Activated CD8-positive, alpha-beta T cell treated with anti-CD3 and anti-CD28 coated beads, Interleukin-2, amount 10 ng/mL, durations not matched to agents 7 days and 5 days (primary cell): ENCODE data around the gene CIDEC. TPM values are rescaled to one million over a fixed set of nuclear protein-coding genes. Genes with fewer than 3 reads are reported as not detected.

Source experiments
- ATAC-seq: fragments of 150-1000 bp; cut with Tn5 transposase; one replicate; pipeline ENCODE4 v1.10.0; 2021; ENCODE audit warnings: moderate library complexity
- CTCF ChIA-PET: fragments of 350-600 bp; sonication (Branson Sonifier 250); formaldehyde crosslinking; loops from one replicate; lab custom pipeline; 2021; ENCODE audit warnings: antibody characterized with exemption; lab: Charles Lee
- POLR2A ChIA-PET: fragments of 350-600 bp; sonication (Branson Sonifier 250); formaldehyde crosslinking; loops from one replicate; lab custom pipeline; 2021; ENCODE audit warnings: antibody characterized with exemption; lab: Charles Lee
- DNase-seq: peaks from one replicate; pipeline ENCODE4 v3.0.0-alpha.2; 2020
- H3K27ac Mint-ChIP-seq: one replicate; pipeline ENCODE4 v1.8.0; 2021; ENCODE audit warnings: mild to moderate bottlenecking, mixed read lengths
- H3K27me3 Mint-ChIP-seq: one replicate; pipeline ENCODE4 v1.8.0; 2021; ENCODE audit warnings: low read depth, mixed read lengths
- H3K36me3 Mint-ChIP-seq: one replicate; pipeline ENCODE4 v1.8.0; 2021; ENCODE audit warnings: low read depth, mixed read lengths
- H3K4me1 Mint-ChIP-seq: one replicate; pipeline ENCODE4 v1.8.0; 2021; ENCODE audit warnings: low read depth, mixed read lengths
- H3K4me3 Mint-ChIP-seq: one replicate; pipeline ENCODE4 v1.8.0; 2021; ENCODE audit warnings: mild to moderate bottlenecking, mixed read lengths
- H3K9me3 Mint-ChIP-seq: one replicate; pipeline ENCODE4 v1.8.0; 2022; ENCODE audit warnings: mixed read lengths; ENCODE audit not compliant: insufficient read depth
- total RNA-seq, 2 experiments: library from RNA; stranded (reverse); gene quantifications; one replicate each; pipeline ENCODE4 v1.2.3, GENCODE V29; 2021

CIDEC gene, protein sequence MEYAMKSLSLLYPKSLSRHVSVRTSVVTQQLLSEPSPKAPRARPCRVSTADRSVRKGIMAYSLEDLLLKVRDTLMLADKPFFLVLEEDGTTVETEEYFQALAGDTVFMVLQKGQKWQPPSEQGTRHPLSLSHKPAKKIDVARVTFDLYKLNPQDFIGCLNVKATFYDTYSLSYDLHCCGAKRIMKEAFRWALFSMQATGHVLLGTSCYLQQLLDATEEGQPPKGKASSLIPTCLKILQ
- total RNA-seq = not detected

DNA sequence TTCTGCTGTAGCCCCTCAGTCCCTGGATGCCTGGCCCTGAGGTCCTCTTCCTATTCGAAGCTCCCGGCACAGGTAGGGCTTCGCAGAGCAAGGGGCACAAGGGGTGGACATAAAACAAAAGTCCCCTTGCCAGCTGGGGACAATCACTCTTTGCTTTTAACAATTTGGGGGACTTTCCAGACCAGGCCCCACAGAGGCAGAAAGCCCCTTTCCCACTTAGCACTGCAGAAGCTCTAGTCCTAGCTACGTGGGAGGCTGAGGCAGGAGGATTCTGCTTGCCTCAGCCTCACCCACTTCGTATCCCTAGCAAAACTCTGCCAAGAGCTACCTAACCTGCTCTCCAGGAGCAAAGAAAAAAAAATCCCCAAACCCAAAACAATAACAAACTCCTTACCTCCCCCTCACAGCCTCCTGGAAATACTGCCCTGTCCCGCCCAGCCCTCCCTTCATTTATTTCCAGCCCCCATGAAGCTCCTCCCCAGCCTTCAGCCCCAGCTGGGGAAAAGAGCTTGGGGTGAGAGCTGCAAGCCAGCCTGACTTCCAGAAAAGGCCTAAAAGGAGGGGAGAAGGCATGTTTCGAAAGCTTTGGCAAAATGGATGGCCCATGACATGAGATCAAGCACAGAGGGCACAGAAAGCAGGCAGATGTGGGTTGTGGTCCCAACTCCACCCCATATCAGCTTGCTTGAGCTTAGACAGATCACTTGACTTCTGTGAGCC, at the start of gene CIDEC:
TSS of gene CIDEC (minus strand) at position 424 of the 720 bp plus-strand sequence. CDS start 1,767 bp downstream, outside the sequence.
- Mint-ChIP-seq H3K4me1 (no peaks in the 10 kb centered on the region), H3K36me3 (no peaks in the 10 kb centered on the region), H3K4me3 (no peak within 1 kb of the TSS), H3K27ac (no peak within 1 kb of the TSS), H3K27me3 (peaks cover 11% of the 10 kb centered on the region), H3K9me3 (no peaks in the 10 kb centered on the region)
- POLR2A ChIA-PET = interaction anchor here (1.4 kb wide), 1 partner anchor 10 kb away, joined by 8 read pairs; the partner anchor contains the start of gene JAGN1
- CTCF ChIA-PET = no interaction called here
- DNase-seq = no peak
- ATAC-seq = no peak

DNA sequence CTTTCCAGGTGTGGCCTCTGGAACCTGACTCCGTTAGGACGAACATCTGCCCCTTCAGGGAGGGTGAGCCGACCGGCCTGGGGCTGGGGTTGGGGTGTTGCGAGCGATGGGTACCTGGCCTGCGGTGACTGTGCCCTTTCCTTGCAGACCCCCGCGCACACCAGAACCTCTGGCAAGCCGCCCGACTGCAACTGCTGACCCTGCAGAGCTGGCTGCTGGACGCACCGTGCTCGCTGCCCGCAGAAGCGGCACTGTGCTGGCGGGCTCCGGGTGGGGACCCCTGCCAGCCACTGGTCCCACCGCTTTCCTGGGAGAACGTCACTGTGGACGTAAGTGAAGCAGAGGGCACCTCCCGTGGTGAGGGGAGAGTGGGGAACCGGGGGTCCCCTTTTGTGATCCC, 48.1 kb upstream of the CIDEC start:
- ChIA-PET POLR2A (no interaction called here), CTCF (no interaction called here)
- Mint-ChIP-seq H3K4me1 (peaks cover 12% of the 10 kb centered on the region), H3K9me3 (no peaks in the 10 kb centered on the region), H3K36me3 (no peaks in the 10 kb centered on the region), H3K27me3 (peaks cover 9% of the 10 kb centered on the region), H3K4me3 (no peak overlapping the region), H3K27ac (no peak overlapping the region)
- ATAC-seq = no peak
- no peak for DNase-seq

DNA sequence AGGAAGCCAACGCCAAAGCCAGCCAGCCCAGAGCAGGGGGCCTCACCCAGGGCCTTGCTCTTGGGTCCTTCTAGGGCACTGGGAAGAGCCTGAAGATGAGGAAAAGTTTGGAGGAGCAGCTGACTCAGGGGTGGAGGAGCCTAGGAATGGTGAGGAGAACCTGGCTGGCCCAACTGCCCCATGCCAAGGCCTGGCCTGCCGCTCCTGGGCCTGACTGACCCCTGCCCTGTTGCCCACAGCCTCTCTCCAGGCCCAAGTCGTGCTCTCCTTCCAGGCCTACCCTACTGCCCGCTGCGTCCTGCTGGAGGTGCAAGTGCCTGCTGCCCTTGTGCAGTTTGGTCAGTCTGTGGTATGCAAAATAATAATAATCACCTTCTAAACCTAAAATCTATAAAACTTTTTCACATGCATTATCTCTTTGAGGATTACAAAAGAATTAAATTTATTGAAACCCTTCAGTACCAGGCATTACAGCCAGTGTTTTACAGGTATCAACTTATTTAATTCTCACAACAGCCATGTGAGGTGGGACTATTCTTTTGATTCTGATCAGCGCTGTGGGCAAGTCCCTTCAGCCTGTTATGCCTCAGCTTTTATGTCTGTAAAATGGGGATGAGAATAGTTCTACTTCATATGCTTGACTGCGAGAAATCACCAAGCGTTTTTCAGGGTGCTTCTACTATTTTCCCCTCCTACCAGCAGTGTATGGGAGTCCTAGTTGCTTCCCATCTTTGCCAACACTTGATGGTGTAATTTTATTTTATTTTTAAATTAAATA, 38.4 kb upstream of the CIDEC start:
- H3K4me3 Mint-ChIP-seq = no peak overlapping the region

DNA sequence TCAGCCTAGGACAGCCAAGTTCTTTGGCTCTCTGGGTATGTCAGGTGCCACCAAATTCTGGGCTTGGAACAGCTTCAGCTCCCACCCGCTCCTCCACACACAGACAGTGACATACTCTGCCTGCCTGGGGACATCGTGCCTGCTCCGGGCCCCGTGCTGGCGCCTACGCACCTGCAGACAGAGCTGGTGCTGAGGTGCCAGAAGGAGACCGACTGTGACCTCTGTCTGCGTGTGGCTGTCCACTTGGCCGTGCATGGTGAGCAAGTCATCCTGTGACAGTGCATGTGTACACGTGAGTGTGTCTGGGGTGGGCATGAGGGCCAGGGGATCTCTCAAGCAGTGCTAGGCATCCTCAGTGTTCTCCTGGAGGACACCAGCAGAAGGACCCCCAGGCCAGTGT, 37.8 kb upstream of the CIDEC start:
- no peak overlapping the region for H3K27ac Mint-ChIP-seq
- ATAC-seq (no peak), DNase-seq (no peak)
- POLR2A ChIA-PET = no interaction called here
- CTCF ChIA-PET = no interaction called here
- H3K9me3 Mint-ChIP-seq = no peaks in the 10 kb centered on the region
- H3K4me1 Mint-ChIP-seq = peaks cover 11% of the 10 kb centered on the region
- no peak overlapping the region for H3K4me3 Mint-ChIP-seq
- peaks cover 3% of the 10 kb centered on the region for H3K27me3 Mint-ChIP-seq
- no peaks in the 10 kb centered on the region for H3K36me3 Mint-ChIP-seq

More for the DNA sequence above, 38.4 kb upstream of the CIDEC start:
- ChIA-PET CTCF (no interaction called here), POLR2A (no interaction called here)
- peaks cover 11% of the 10 kb centered on the region for H3K4me1 Mint-ChIP-seq
- ATAC-seq = no peak
- no peaks in the 10 kb centered on the region for H3K36me3 Mint-ChIP-seq
- peaks cover 3% of the 10 kb centered on the region for H3K27me3 Mint-ChIP-seq
- H3K9me3 Mint-ChIP-seq = no peaks in the 10 kb centered on the region
- no peak overlapping the region for H3K27ac Mint-ChIP-seq
- no peak for DNase-seq

DNA sequence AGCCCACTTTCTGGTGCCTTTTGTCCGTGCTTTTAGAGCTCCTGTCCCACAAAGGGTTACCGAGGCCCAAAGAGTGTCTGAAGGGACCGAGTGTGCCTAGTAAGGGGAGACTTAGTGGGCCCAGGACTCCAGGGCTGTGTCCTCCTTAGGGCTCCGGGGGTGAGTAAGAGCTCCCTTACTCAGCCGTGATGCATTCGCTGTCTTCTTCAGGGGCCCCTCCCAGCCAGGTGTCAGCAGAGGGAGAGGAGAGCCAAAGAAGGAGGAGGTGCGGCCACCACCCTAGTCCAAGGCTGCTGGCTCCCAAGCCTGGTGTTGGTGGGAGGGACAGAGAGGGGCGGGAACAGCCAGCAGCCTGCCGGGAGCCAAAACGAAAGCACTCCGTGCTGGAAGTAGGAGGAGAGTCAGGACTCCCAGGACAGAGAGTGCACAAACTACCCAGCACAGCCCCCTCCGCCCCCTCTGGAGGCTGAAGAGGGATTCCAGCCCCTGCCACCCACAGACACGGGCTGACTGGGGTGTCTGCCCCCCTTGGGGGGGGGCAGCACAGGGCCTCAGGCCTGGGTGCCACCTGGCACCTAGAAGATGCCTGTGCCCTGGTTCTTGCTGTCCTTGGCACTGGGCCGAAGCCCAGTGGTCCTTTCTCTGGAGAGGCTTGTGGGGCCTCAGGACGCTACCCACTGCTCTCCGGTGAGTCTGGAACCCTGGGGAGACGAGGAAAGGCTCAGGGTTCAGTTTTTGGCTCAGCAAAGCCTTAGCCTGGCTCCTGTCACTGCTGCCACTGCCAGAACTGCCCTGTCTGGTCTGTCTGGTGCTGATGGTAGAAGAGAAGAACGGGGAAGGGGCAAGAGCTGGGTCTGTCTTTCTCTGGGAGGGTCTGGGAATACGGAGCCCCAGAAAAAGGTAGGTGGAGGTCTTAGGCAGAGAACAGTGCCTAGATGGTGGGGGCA, 37.0 kb upstream of the CIDEC start, which contains the start of gene IL17RC:
TSS of gene IL17RC (plus strand) at position 365 of the 947 bp plus-strand sequence. CDS start at position 583, 218 bp downstream.
- DNase-seq = no peak
- Mint-ChIP-seq H3K9me3 (no peaks in the 10 kb centered on the region), H3K4me1 (peaks cover 17% of the 10 kb centered on the region), H3K27ac (no peak within 1 kb of the TSS), H3K27me3 (peaks cover 3% of the 10 kb centered on the region), H3K36me3 (no peaks in the 10 kb centered on the region), H3K4me3 (peak within 1 kb of the TSS; percentile 64)
- ChIA-PET CTCF (interaction anchor here (1.0 to 1.8 kb wide), 3 partner anchors 15 to 68 kb away, joined by 3 to 8 read pairs (median 3); no protein-coding TSS in a partner anchor), POLR2A (interaction anchor here (2.1 kb wide), 1 partner anchor 15 kb away, joined by 11 read pairs; the partner anchor contains the start of gene IL17RE)
- peak; percentile 39 for ATAC-seq

DNA sequence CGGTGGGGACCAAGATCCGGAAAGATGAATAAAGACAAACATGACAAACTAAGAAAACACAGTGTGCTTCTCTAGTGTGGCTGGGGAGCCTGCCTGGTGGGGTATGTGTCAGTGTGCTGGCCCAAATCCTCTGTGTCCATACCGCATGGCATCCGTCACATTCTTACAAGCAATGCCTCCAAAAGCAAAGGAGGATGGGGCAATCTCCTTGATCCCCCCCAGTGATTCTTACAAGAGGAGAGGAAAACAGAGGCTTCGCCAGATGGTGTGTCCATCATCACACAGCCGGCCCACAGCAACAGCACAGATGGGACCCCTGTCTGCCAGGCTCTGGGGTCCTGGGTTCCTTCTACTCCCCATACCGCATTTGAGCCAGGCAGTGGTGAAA, 36.3 kb upstream of the CIDEC start:
- Mint-ChIP-seq H3K36me3 (no peaks in the 10 kb centered on the region), H3K9me3 (no peaks in the 10 kb centered on the region), H3K4me1 (peaks cover 20% of the 10 kb centered on the region), H3K4me3 (peak overlapping the region; percentile 50), H3K27me3 (peaks cover 6% of the 10 kb centered on the region), H3K27ac (no peak overlapping the region)
- POLR2A ChIA-PET = interaction anchor here (0.9 to 2.1 kb wide), 2 partner anchors 14 to 17 kb away, joined by 5 to 11 read pairs; partner anchors contain the start of gene IL17RE
- DNase-seq (no peak), ATAC-seq (no peak)
- CTCF ChIA-PET = interaction anchor here (1.0 to 1.8 kb wide), 3 partner anchors 15 to 67 kb away, joined by 3 to 8 read pairs (median 3); no protein-coding TSS in a partner anchor

DNA sequence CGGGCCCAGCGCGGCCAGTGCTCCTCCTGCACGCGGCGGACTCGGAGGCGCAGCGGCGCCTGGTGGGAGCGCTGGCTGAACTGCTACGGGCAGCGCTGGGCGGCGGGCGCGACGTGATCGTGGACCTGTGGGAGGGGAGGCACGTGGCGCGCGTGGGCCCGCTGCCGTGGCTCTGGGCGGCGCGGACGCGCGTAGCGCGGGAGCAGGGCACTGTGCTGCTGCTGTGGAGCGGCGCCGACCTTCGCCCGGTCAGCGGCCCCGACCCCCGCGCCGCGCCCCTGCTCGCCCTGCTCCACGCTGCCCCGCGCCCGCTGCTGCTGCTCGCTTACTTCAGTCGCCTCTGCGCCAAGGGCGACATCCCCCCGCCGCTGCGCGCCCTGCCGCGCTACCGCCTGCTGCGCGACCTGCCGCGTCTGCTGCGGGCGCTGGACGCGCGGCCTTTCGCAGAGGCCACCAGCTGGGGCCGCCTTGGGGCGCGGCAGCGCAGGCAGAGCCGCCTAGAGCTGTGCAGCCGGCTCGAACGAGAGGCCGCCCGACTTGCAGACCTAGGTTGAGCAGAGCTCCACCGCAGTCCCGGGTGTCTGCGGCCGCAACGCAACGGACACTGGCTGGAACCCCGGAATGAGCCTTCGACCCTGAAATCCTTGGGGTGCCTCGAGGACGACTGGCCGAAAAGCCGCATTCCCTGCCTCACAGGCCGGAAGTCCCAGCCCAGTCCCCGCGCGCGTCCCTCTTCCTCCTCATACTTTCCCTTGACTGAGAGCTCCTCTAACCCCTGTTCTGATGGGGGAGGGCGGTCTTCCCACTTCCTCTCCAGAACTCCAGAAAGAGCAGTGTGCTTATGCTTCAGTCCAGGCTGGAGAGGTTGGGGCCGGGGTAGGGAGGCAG, 35.4 kb upstream of the CIDEC start:
- Mint-ChIP-seq H3K9me3 (no peaks in the 10 kb centered on the region), H3K27ac (no peak overlapping the region), H3K36me3 (no peaks in the 10 kb centered on the region), H3K27me3 (peaks cover 6% of the 10 kb centered on the region), H3K4me1 (peaks cover 20% of the 10 kb centered on the region), H3K4me3 (peak overlapping the region; percentile 64)
- CTCF ChIA-PET = interaction anchor here (1.0 to 1.8 kb wide), 3 partner anchors 16 to 66 kb away, joined by 3 to 8 read pairs (median 3); no protein-coding TSS in a partner anchor
- peak; percentile 61 for ATAC-seq
- DNase-seq = peak; percentile 36
- POLR2A ChIA-PET = interaction anchor here (0.9 to 2.1 kb wide), 2 partner anchors 13 to 17 kb away, joined by 5 to 11 read pairs; partner anchors contain the start of gene IL17RE

DNA sequence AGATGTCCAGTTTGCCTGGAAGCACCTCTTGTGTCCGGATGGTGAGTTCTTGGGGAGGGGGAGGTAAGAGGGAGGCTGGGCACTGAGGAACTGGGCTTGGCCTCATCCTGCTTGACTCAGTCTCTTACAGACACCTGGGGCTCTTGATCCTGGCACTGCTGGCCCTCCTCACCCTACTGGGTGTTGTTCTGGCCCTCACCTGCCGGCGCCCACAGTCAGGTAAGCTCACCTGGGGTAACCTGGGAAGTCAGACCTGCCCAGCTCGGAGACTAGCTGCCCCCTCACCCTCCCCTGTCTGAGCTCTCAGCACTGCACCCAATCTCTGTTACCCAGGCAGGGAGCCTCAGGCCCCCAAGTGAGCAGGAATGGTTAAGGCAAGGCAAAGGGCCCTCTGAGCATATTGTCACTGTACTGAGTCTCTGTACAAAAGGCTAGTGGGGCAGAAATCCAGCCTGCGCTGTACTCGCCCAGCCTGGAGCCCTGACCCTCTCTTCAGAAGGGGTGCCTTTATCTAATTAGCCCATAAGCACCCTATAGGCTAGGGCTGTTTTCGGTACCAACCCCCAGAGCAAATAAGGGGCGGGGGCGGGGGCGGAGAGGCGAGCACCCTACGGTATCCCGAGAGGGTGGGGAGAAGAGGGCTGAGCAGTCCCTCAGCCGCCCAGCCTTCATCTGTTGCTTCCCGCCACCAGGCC, 34.7 kb upstream of the CIDEC start:
- peaks cover 6% of the 10 kb centered on the region for H3K27me3 Mint-ChIP-seq
- ATAC-seq = peak; percentile 1
- DNase-seq = no peak
- POLR2A ChIA-PET = interaction anchor here (0.6 to 1.2 kb wide), 2 partner anchors 21 to 121 kb away, joined by 3 read pairs; no protein-coding TSS in a partner anchor
- CTCF ChIA-PET = interaction anchor here (4.4 kb wide), 1 partner anchor 17 kb away, joined by 39 read pairs; the partner anchor contains the start of gene CRELD1
- H3K27ac Mint-ChIP-seq = no peak overlapping the region
- no peak overlapping the region for H3K4me3 Mint-ChIP-seq
- no peaks in the 10 kb centered on the region for H3K9me3 Mint-ChIP-seq
- no peaks in the 10 kb centered on the region for H3K36me3 Mint-ChIP-seq
- H3K4me1 Mint-ChIP-seq = peaks cover 22% of the 10 kb centered on the region

DNA sequence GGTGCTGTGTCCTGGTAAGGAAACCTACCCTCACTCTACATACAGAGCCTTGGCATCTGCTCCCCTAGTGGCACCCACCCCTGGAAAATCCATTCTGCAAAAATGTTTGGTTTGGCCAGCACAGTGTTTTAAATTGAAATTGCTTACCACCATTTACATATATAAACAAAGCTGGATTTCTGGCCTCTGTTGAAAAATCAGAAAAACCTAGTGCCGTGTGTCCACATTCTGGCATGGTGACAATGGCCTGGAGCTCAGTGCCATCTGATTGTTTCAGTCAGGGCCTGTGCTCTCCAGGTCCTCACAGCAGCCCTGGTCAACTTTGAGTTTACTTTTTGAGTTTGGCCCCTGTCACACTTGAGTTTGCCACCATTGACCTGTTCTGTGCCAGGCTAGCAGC, 34.0 kb upstream of the CIDEC start:
- Mint-ChIP-seq H3K27me3 (peaks cover 6% of the 10 kb centered on the region), H3K9me3 (no peaks in the 10 kb centered on the region), H3K4me3 (no peak overlapping the region), H3K4me1 (peaks cover 23% of the 10 kb centered on the region), H3K27ac (no peak overlapping the region), H3K36me3 (no peaks in the 10 kb centered on the region)
- ATAC-seq (no peak), DNase-seq (no peak)
- ChIA-PET CTCF (interaction anchor here (2.6 to 4.4 kb wide), 2 partner anchors 18 to 33 kb away, joined by 9 to 39 read pairs; partner anchors contain the start of gene CRELD1), POLR2A (interaction anchor here (0.6 to 2.6 kb wide), 3 partner anchors 20 to 120 kb away, joined by 3 to 15 read pairs (median 3); partner anchors contain the start of gene JAGN1)
